Fibroblast of villous mesenchyme (primary cell): ENCODE results near the gene TSPAN2. TPM values are rescaled to one million over a fixed set of nuclear protein-coding genes. Genes with fewer than 3 reads are reported as not detected.

ENCODE experiments used
- DNase-seq: peaks from one replicate; pipeline ENCODE4 v3.0.0-alpha.2; 2010; ENCODE audit warnings: low read depth
- H3K4me3 ChIP-seq: 2 replicates; pipeline ENCODE4 v1.5.1; 2011; ENCODE audit warnings: low read depth, mild to moderate bottlenecking, low read length
- CTCF ChIP-seq: IDR thresholded peaks from 2 replicates; pipeline ENCODE4 v1.5.1; 2012; ENCODE audit warnings: low read depth, mild to moderate bottlenecking, low read length; ENCODE audit not compliant: insufficient read depth
- total RNA-seq: library from RNA; depleted of rRNA; stranded (reverse); fragments of >200 nt; gene quantifications from 2 replicates; pipeline ENCODE4 v1.2.3, GENCODE V29; 2012

Gene TSPAN2
- total RNA-seq, 1 donor: under 0.01 TPM

DNA sequence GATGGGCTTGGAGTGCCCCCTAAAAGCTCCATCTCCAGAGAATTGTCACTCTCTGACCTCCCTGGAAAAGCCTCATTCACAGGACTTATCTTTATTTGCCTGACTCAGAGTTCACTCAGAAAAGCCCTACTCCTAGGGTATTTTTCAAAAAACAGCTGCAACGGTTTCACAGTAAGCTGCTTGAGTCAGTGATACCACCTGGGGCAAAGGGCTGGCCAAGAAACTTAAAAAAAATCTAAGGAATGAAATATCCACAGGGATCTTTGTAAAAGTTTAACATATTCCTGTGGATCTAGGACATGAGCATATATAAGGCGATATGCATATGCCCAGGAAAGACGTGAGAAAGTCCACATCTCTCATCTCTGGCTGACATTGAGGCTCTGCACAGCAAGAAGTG, 33.8 kb upstream of the TSPAN2 start:
- TF ChIP-seq CTCF: no peak
- H3K4me3 ChIP-seq: no peak overlapping the region
- DNase-seq: peak; percentile 44

DNA sequence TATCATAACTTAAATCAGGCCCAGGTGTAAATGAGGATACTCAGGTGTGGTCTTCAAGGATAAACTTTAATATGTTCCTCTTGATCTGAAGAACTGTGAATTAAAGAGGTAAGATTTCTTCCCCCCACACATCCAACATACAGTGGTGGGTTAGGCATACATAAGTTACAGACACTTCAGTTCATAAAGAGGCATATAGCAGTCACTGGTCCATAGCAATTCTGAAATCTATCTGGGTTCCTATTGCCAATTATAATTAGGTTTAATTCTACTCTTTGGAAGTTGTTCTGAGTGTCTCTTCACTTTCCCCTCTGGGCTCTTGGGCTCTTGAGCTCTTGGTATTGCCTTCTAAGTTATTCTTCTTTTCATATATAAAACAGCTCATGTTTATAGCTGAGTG, 32.5 kb upstream of the TSPAN2 start:
- TF ChIP-seq CTCF: no peak
- no peak for DNase-seq
- H3K4me3 ChIP-seq: no peak overlapping the region

DNA sequence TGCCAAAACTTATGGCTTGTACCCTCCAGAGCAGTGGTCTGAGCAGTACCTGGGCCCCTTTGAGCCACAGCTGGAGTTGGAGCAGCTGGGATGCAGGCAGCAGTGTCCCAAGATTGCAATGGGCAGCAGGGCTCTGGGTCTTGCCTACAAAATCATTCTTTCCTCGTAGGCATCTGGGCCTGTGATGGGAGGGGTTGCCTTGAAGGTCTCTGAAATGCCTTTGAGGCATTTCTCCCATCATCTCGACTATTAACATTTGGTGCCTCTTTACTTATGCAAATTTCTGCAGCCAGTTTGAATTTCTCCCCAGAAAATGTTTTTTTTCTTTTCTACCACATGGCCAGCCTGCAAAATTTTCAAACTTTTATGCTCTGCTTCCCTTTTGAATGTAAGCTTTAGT, 31.0 kb upstream of the TSPAN2 start:
- DNase-seq: no peak

DNA sequence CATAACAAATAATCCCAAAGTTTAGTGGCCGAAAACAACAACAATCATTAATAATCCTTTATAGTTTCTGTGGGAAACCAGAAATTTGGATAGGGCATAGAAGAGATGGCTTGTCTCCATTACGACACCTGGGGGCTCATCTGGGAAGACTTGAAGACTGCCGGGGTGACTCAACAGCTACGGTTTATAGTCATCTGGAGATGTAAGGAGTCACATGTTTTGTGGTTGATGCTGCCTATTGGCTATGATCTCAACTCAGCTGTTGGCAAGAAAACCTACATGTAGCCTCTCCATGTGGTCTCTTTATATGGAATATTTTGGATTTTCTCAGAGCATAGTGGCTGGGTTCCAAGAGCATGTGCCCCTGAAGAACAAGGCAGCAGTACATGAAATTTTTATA, 29.3 kb upstream of the TSPAN2 start:
- no peak for DNase-seq
- H3K4me3 ChIP-seq: no peak overlapping the region
- TF ChIP-seq CTCF: no peak

More for the DNA sequence above, 31.0 kb upstream of the TSPAN2 start:
- no peak overlapping the region for H3K4me3 ChIP-seq
- no peak for TF ChIP-seq CTCF

- DNase-seq: no peak
- H3K4me3 ChIP-seq: no peak overlapping the region
- no peak for TF ChIP-seq CTCF
Observed at GRCh38 chr1:115118086-115118485, 28.8 kb upstream of the TSPAN2 start.

DNA sequence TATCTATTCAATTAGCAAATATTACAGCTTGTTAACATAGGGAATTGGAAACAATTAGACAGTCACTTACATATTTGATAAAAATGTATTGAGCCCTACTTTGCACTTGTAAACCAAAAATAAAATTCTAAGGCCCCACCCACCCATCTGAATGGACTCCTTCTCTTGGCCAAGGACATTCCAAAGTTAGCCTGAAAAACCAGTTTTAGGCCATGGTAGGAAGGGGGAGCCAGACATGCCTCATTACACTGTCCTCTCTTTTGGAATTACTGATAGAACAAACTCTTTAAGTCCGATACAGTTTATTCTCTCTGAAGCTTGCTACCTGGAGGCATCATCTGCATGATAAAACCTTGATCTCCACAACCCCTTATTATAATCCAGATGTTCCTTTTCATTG, 28.0 kb upstream of the TSPAN2 start:
- TF ChIP-seq CTCF: no peak
- no peak overlapping the region for H3K4me3 ChIP-seq
- DNase-seq: no peak

DNA sequence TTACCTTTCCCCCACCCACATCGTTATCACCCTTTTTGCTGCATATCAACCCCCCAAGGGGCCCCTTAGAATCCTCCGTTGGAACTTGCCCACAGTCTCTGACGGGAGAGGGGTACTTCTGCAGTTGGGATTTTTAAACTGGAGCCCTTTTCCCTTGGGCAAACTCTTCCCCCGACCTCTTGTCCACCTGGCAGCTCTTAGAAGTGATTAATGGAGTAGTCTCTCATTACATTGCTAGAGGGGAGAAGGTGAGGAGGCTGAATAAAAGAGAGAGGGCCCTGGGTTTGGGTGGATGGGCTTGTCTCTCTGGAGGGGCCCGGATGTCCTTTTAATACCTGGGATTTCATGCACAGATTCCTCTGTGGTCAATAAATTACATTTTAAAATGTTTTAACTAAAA, 27.2 kb upstream of the TSPAN2 start:
- H3K4me3 ChIP-seq: no peak overlapping the region
- no peak for TF ChIP-seq CTCF
- DNase-seq: no peak
